WTC11 (cell line): ENCODE measurements around the gene HNF1A.

Experiments used
- ELF4 ChIP-seq: sonication (generic); formaldehyde crosslinking; IDR thresholded peaks from 2 replicates; pipeline ENCODE4 v1.8.1; 2022; ENCODE audit warnings: low read depth, mild to moderate bottlenecking, moderate library complexity, missing genetic modification reagents
- NFE2L1 ChIP-seq: sonication (generic); formaldehyde crosslinking; IDR thresholded peaks from 2 replicates; pipeline ENCODE4 v1.8.1; 2023; ENCODE audit warnings: missing genetic modification reagents
- TF ChIP-seq, protein P1 (sequence below): sonication (generic); formaldehyde crosslinking; IDR thresholded peaks from 2 replicates; pipeline ENCODE4 v1.8.1; 2023; ENCODE audit warnings: mild to moderate bottlenecking, missing genetic modification reagents, moderate library complexity
- TF ChIP-seq, protein P2 (sequence below): sonication (generic); formaldehyde crosslinking; IDR thresholded peaks from 2 replicates; pipeline ENCODE4 v1.8.1; 2022; ENCODE audit warnings: mild to moderate bottlenecking, missing genetic modification reagents, moderate library complexity, borderline replicate concordance
- TF ChIP-seq, protein P3 (sequence below): sonication (generic); formaldehyde crosslinking; IDR thresholded peaks from 2 replicates; pipeline ENCODE4 v1.8.1; 2022; ENCODE audit warnings: low read depth, mild to moderate bottlenecking, moderate library complexity, missing genetic modification reagents, borderline replicate concordance
- TF ChIP-seq, protein P4 (sequence below): fragments of 200-600 bp; IDR thresholded peaks from 2 replicates; pipeline ENCODE4 v1.8.0; 2022; ENCODE audit warnings: antibody characterized with exemption

DNA sequence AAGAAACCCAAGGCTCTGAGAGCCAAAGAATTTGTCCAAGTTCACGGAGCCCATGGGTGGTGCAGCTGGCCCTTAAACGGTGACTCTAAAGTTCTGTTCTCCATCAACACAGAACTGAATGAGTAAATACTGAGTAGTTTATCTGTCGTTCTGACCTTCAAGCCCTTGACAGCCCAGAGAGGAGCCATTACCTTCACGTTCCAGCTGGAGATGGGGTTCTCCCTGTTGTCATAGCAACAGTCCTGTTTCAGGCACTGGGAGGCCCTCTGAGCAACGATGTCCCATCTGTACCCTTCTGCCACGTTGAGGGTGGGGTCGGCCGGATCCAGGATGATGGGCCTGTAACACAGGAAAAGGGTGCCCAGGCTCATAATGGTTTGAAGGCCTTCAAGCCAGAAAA is 45.5 kb downstream of the HNF1A start:
- no peak for TF ChIP-seq ELF4
- TF ChIP-seq, protein P1, sequence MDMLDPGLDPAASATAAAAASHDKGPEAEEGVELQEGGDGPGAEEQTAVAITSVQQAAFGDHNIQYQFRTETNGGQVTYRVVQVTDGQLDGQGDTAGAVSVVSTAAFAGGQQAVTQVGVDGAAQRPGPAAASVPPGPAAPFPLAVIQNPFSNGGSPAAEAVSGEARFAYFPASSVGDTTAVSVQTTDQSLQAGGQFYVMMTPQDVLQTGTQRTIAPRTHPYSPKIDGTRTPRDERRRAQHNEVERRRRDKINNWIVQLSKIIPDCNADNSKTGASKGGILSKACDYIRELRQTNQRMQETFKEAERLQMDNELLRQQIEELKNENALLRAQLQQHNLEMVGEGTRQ (CRISPR knock-in tag) = no peak
- TF ChIP-seq, protein P2, sequence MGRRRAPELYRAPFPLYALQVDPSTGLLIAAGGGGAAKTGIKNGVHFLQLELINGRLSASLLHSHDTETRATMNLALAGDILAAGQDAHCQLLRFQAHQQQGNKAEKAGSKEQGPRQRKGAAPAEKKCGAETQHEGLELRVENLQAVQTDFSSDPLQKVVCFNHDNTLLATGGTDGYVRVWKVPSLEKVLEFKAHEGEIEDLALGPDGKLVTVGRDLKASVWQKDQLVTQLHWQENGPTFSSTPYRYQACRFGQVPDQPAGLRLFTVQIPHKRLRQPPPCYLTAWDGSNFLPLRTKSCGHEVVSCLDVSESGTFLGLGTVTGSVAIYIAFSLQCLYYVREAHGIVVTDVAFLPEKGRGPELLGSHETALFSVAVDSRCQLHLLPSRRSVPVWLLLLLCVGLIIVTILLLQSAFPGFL (CRISPR knock-in tag) = no peak
- TF ChIP-seq NFE2L1 (CRISPR knock-in tag) = no peak
- TF ChIP-seq, protein P3, sequence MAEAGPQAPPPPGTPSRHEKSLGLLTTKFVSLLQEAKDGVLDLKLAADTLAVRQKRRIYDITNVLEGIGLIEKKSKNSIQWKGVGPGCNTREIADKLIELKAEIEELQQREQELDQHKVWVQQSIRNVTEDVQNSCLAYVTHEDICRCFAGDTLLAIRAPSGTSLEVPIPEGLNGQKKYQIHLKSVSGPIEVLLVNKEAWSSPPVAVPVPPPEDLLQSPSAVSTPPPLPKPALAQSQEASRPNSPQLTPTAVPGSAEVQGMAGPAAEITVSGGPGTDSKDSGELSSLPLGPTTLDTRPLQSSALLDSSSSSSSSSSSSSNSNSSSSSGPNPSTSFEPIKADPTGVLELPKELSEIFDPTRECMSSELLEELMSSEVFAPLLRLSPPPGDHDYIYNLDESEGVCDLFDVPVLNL (CRISPR knock-in tag) = no peak
- TF ChIP-seq, protein P4, sequence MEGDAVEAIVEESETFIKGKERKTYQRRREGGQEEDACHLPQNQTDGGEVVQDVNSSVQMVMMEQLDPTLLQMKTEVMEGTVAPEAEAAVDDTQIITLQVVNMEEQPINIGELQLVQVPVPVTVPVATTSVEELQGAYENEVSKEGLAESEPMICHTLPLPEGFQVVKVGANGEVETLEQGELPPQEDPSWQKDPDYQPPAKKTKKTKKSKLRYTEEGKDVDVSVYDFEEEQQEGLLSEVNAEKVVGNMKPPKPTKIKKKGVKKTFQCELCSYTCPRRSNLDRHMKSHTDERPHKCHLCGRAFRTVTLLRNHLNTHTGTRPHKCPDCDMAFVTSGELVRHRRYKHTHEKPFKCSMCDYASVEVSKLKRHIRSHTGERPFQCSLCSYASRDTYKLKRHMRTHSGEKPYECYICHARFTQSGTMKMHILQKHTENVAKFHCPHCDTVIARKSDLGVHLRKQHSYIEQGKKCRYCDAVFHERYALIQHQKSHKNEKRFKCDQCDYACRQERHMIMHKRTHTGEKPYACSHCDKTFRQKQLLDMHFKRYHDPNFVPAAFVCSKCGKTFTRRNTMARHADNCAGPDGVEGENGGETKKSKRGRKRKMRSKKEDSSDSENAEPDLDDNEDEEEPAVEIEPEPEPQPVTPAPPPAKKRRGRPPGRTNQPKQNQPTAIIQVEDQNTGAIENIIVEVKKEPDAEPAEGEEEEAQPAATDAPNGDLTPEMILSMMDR = no peak
